HEK293 (cell line): ENCODE data around the gene SLC40A1.

ENCODE experiments used
- CTCF ChIP-seq: fragments of 450-650 bp; formaldehyde crosslinking; IDR thresholded peaks from 2 replicates; pipeline ENCODE4 v1.5.1; 2016; ENCODE audit warnings: missing biosample characterization, missing genetic modification characterization
- PRDM1 ChIP-seq: fragments of 450-650 bp; formaldehyde crosslinking; IDR thresholded peaks from 2 replicates; pipeline ENCODE4; 2016; ENCODE audit warnings: missing biosample characterization, missing genetic modification characterization
- RBAK ChIP-seq: fragments of 450-650 bp; formaldehyde crosslinking; IDR thresholded peaks from 2 replicates; pipeline ENCODE4 v1.5.1; 2016; ENCODE audit warnings: missing biosample characterization, missing genetic modification characterization
- ZNF24 ChIP-seq: fragments of 450-650 bp; formaldehyde crosslinking; IDR thresholded peaks from 2 replicates; pipeline ENCODE4 v1.5.1; 2016; ENCODE audit warnings: missing biosample characterization, missing genetic modification characterization
- ZNF292 ChIP-seq: fragments of 450-650 bp; formaldehyde crosslinking; IDR thresholded peaks from 2 replicates; pipeline ENCODE4 v1.5.1; 2016; ENCODE audit warnings: low read depth, missing biosample characterization, missing genetic modification characterization, borderline replicate concordance

GRCh38 chr2:189581354-189582139 is 961 bp upstream of the SLC40A1 start:
- TF ChIP-seq CTCF, result no peak
- no peak for TF ChIP-seq PRDM1 (tag by site-specific recombination)
- no peak for TF ChIP-seq ZNF292 (tag by site-specific recombination)
- TF ChIP-seq RBAK (tag by site-specific recombination), result no peak
- TF ChIP-seq ZNF24 (tag by site-specific recombination), result no peak
